H4 (cell line): Measurements from ENCODE around the gene ARHGAP32. TPM values are rescaled to one million over a fixed set of nuclear protein-coding genes. Genes with fewer than 3 reads are reported as not detected.

Source experiments
- DNase-seq: peaks from one replicate; pipeline ENCODE4 v3.0.0-alpha.2; 2015; ENCODE audit warnings: low spot score
- total RNA-seq: library from RNA; depleted of rRNA; stranded (reverse); fragments of >200 nt; shearing (Covaris generic); gene quantifications from 2 replicates; pipeline ENCODE4 v1.2.3, GENCODE V29; 2014

ARHGAP32 gene
- total RNA-seq, 1 experiment from 2014 or later, result 5.1 TPM

DNA sequence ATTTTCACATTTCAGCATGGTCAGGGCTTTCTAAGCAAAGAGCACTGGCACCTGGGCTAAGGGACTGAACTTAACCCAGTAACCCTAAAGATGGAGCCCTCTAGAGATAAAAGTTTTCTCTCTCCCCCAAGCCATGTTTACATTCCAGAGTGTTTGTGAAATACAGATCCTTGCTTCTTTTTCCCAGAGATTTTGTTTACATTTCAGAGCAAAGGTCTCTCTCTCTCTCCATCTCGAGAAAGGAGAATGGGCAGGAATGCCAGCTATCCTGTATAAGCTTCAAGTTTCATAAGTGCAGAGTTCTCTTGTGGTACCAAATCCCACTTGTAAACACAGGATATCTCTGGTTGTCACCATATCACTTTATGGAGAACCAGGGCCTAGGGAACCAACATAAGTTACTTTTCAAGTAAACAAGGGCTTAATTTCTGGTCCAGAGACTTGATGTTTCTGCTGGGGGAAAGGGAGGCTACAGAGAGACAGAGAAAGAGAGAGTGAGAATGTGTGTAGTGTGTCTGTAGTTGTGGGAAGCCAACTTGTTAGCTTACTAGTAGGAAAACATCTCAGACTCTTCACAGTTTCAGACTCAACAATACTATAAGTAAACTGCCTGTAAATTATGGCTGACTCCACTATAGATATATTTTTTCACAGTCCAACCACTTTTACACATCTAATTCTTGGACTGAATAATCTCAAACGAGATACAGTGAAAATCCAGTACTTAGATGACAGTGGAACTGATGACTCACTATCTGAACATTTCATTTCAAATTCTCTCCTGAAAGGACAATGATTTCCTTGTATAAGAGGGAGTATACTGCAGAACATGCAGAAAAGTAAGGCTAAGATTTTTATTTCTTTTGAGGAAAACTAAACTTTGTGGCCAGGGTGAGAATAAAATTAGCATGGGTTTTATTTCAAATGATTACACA lies 76.2 kb downstream of the ARHGAP32 start:
- peak; percentile 73 for DNase-seq

DNA sequence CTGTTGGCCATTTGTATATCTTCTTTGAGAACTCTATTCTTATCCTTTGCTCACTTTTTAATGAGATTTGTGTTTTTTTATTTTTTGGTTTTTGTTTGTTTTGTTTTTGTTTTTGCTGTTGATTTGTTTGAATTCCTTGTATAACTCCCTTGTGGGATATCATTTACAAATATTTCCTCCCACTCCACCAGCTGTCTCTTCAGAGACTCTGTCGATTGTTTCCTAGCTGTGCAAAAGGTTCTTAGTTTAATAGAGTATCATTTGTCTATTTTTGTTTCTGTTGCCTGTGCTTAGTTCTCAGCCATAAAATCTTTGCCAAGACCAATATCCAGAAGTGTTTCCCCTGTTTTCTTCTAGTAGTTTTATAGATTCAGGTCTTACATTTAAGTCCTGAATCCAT lies 82.4 kb downstream of the ARHGAP32 start:
- DNase-seq, result no peak

GRCh38 chr11:129106788-129107187 lies 85.3 kb downstream of the ARHGAP32 start:
- no peak for DNase-seq

GRCh38 chr11:129102756-129103155 lies 89.4 kb downstream of the ARHGAP32 start:
- no peak for DNase-seq

GRCh38 chr11:129102225-129102624 lies 89.9 kb downstream of the ARHGAP32 start:
- DNase-seq, result no peak

GRCh38 chr11:129093283-129093682 lies 98.8 kb downstream of the ARHGAP32 start:
- no peak for DNase-seq

DNA sequence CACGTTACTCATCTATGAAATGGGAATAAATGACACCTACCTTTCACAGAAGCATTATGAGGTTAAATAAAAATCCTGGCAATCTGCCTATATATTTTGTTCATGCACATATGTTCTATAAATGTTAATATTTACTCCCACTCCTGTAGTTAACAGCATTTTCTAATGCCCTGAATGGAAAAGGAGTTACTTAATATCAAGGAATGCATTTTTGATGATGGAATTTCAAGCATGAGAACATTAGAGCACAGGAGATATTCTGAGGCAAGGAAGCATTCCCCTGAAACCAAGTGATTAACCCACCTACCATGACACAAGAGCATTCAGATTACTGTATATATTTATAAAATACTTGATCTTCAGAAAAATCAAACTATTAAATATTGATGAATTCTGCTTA lies 102.1 kb downstream of the ARHGAP32 start:
- no peak for DNase-seq

DNA sequence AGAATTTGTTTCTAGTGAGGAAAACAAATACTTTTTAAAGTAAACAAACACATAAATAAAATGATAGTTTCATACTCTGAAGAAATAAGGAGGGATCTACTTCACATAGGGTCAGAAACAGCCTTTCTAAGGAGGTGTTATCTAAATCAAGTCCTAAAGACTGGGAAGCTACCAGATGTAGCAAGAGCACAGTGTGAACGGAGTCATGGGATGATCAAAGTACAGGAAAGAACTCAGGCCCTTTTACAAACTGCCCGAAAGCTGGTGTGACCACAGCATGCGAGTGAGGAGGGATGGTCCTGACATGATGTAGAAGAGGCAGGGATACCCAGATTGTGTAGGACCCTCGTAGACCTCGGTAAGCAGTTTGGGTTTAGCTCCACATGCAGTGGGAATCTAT lies 102.8 kb downstream of the ARHGAP32 start:
- no peak for DNase-seq

GRCh38 chr11:129086976-129087375 lies 105.1 kb downstream of the ARHGAP32 start:
- no peak for DNase-seq

DNA sequence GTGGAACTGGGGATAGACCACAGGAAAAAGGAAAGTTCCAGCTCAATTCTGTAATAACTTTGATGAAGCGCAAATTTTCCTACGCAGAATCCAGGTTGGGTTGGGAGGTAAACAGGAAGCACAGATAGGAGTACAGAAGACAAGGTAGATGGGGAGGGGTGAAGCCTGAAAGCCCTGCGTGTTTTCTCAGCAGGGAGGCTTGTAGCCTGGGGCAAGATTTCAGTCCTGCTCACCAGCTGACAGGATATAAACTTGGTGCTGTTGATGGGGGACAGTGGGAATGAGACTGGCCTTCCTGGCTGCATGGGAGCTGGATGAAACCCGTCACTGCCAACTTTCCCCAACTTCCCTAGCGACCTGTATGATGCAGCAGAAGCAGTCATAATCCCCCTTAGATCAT lies 114.9 kb downstream of the ARHGAP32 start:
- peak; percentile 9 for DNase-seq

DNA sequence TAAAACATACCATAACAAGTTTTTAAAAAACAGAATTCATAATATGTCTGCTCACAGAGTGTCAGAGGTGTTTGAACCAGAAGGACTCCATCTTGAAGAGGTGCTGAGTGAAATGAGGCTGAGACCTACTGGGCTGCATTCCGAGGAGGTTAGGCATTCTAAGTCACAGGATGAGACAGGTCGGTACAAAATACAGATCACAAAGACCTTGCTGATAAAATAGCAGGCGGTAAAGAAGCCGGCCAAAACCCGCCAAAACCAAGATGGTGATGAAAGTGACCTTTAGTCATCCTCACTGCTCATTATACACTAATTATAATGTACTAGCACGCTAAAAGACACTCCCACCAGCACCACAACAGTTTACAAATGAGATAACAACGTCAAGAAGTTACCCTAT lies 116.4 kb downstream of the ARHGAP32 start:
- DNase-seq, result no peak

GRCh38 chr11:129067454-129067853 lies 124.7 kb downstream of the ARHGAP32 start:
- no peak for DNase-seq

GRCh38 chr11:129066229-129066628 lies 125.9 kb downstream of the ARHGAP32 start:
- DNase-seq, result no peak

DNA sequence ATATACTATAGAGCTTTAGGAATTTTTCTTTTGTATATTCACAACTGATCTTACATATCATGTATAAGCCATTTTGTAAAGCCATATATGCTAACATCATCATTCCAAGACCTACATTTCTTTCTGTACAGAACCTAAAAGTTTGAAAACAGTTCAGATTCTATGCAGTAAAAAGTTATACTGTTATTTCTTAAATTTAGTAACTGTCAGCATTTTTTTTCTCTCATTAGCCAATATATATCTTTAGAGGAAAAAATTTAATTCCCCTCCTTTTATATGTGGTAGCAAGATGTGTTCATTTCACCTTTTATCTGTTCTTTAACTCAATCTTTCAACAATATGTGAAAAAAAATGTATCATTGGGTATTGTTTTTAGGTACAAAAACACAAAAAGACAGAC lies 129.0 kb downstream of the ARHGAP32 start:
- no peak for DNase-seq

GRCh38 chr11:129061492-129062230 lies 130.5 kb downstream of the ARHGAP32 start:
- DNase-seq, result peak; percentile 41

- DNase-seq, result no peak
Observed at GRCh38 chr11:129056916-129057315, 135.2 kb downstream of the ARHGAP32 start.

DNA sequence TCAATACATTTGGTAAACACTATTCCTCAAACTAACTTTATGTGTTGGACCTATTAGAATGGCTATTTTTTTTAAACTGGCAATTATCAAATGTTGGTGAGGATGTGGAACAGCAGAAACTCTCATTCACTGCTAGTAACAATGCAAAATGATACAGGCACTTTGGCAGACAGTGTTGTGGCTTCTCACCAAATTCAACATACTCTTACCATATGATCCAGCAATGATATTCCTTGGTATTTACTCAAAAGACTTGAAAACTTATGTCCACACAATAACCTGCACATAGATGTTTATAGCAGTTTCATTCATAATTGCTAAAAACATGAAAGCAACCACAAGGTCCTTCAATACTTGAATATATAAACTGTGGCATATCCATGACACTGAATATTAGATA lies 136.9 kb downstream of the ARHGAP32 start:
- DNase-seq, result no peak

DNA sequence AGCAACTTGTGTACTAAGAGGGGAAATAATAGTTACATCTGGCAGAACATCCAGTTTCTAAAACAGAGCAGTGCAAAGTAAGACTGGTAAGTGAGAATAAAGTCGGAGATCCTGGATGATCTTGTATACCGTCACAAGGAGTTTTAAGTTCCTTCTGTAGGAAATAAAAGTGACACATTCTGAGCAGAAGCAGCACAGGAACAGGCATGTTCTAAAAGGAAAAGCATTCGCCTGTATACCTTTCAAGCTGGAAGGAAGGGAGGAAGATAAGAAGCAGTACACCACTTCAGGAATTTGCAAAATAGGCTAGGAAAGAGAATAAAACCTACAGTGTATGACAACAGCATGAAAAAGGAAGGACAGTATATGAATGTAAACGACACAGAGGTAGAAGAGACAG lies 143.2 kb downstream of the ARHGAP32 start:
- DNase-seq, result no peak

DNA sequence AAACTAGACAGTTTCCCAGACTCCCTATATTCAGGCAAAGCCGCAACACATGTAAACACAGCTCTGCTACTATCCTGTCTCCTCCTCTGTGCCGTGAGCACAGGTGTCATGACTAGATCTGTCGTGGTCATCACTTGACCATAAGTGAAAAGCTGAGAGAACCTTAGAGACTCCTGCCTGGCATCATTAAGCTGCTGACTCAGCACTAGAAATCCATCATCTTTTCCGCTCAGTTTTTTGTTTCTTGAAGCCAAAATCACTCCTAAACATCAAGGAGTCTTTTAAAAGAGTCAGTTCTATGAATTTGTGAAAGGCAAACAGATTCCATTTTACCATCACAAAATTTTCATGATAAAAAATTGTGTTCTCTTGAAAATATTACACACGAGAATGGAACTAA lies 147.0 kb downstream of the ARHGAP32 start:
- DNase-seq, result no peak

- no peak for DNase-seq
Observed at GRCh38 chr11:129042503-129042902, 149.6 kb downstream of the ARHGAP32 start.

- no peak for DNase-seq
Observed at GRCh38 chr11:129041611-129042018, 150.5 kb downstream of the ARHGAP32 start.

DNA sequence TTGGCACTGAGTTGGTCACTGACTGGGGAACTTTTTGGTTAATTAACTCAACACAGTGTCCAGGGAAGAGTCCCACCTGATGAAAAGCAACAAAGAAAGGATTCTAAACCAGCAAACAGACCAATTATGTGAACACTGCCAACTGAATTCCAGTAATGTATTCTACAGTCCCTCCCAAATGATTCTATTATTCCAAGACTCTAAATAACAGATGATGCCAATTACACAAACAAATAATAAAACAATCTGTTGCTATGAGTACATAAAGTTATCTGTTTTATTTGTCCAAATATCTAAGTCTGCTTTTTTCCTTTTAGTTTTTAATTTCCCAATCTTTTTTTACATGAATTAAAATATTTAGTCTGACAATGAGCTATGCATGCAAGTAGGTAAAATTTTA lies 151.2 kb downstream of the ARHGAP32 start:
- DNase-seq, result no peak

- no peak for DNase-seq
Observed at GRCh38 chr11:129035244-129035643, 156.9 kb downstream of the ARHGAP32 start.
